ENCODE data around the gene PAK4.

GRCh38 chr19:39163621-39164020 is 38.0 kb downstream of the PAK4 start:
- TF ChIP-seq RAD21 (IDR thresholded peaks at IDR 0.05; ENCODE audit: low read depth): no peak
- TF ChIP-seq, protein P1, sequence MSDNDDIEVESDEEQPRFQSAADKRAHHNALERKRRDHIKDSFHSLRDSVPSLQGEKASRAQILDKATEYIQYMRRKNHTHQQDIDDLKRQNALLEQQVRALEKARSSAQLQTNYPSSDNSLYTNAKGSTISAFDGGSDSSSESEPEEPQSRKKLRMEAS (IDR thresholded peaks at IDR 0.05): no peak
- no peak for TF ChIP-seq CTCF (IDR thresholded peaks at IDR 0.05 in 2 of 3, conservative IDR thresholded peaks at IDR 0.05 in 1 of 3; ENCODE audit: borderline replicate concordance in 1 of 3, insufficient read depth in 1 of 3, low read depth in 2 of 3, low read length in 2 of 3)
- TF ChIP-seq, protein P2, sequence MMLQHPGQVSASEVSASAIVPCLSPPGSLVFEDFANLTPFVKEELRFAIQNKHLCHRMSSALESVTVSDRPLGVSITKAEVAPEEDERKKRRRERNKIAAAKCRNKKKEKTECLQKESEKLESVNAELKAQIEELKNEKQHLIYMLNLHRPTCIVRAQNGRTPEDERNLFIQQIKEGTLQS (IDR thresholded peaks at IDR 0.05): no peak
- no peak for TF ChIP-seq ZFX (IDR thresholded peaks at IDR 0.05)
- no peak for TF ChIP-seq CEBPB (IDR thresholded peaks at IDR 0.05; ENCODE audit: low read depth)
- no peak for TF ChIP-seq POLR2A (IDR thresholded peaks at IDR 0.05; ENCODE audit: borderline replicate concordance, extremely low read depth, insufficient read depth, insufficient read length)
- TF ChIP-seq EZH2 (IDR thresholded peaks at IDR 0.05): no peak
- no peak for TF ChIP-seq TCF7L2 (IDR thresholded peaks at IDR 0.05; ENCODE audit: borderline replicate concordance, extremely low read depth, insufficient read depth, insufficient read length)
- no peak for TF ChIP-seq EZH2phosphoT487 (IDR thresholded peaks at IDR 0.05; ENCODE audit: borderline replicate concordance)
- TF ChIP-seq SP1 (IDR thresholded peaks at IDR 0.05; ENCODE audit: low read depth): no peak
- no peak for TF ChIP-seq EGR1 (IDR thresholded peaks at IDR 0.05; ENCODE audit: low read depth)
